Neuronal stem cell (in vitro differentiated cells): ENCODE data around the gene AOC2.
A peak's percentile ranks its signal among the peaks of the same experiment; 100 is the strongest.

ENCODE experiments used
- DNase-seq: peaks from one replicate; pipeline ENCODE4 v3.0.0-alpha.2; 2013; ENCODE audit warnings: low spot score
- H2AFZ ChIP-seq: one replicate; pipeline ENCODE4 v1.6.1; 2013; ENCODE audit warnings: mild to moderate bottlenecking, low read length, inconsistent platforms
- H2AK5ac ChIP-seq: 2 replicates; pipeline ENCODE4 v1.6.1; 2013; ENCODE audit warnings: low read depth, mild to moderate bottlenecking, inconsistent platforms, low read length, moderate library complexity, mixed read lengths
- H2BK120ac ChIP-seq: 2 replicates; pipeline ENCODE4 v1.6.1; 2013; ENCODE audit warnings: low read depth, mild to moderate bottlenecking, inconsistent platforms, low read length, moderate library complexity, mixed read lengths
- H2BK12ac ChIP-seq: one replicate; pipeline ENCODE4 v1.6.1; 2013; ENCODE audit warnings: low read length, inconsistent platforms
- H2BK15ac ChIP-seq: 2 replicates; pipeline ENCODE4 v1.6.1; 2013; ENCODE audit warnings: mild to moderate bottlenecking, low read length, inconsistent platforms, mixed read lengths
- H2BK5ac ChIP-seq: one replicate; pipeline ENCODE4 v1.6.1; 2013; ENCODE audit warnings: inconsistent platforms, mild to moderate bottlenecking, low read length, moderate library complexity
- H3K14ac ChIP-seq: one replicate; pipeline ENCODE4 v1.6.1; 2013; ENCODE audit warnings: low read length, inconsistent platforms
- H3K18ac ChIP-seq: 2 replicates; pipeline ENCODE4 v1.6.1; 2013; ENCODE audit warnings: low read length, inconsistent platforms
- H3K23ac ChIP-seq: 2 replicates; pipeline ENCODE4 v1.6.1; 2013; ENCODE audit warnings: low read depth, mild to moderate bottlenecking, mixed read lengths, low read length, inconsistent platforms; ENCODE audit not compliant: poor library complexity
- H3K27ac ChIP-seq: replicated peaks from 3 replicates; pipeline ENCODE4 v1.5.1; 2013; ENCODE audit warnings: low read length, inconsistent platforms
- H3K27me3 ChIP-seq, 3 experiments: 2 replicates each; pipeline ENCODE4 v1.6.1; 2013; ENCODE audit warnings: low read length in 3 of 3, mild to moderate bottlenecking in 2 of 3, inconsistent platforms in 1 of 3, low read depth in 1 of 3, mixed read lengths in 1 of 3, moderate library complexity in 1 of 3; ENCODE audit not compliant: control insufficient read depth in 3 of 3, insufficient read depth in 3 of 3
- H3K36me3 ChIP-seq, 2 donors: replicated peaks in 1 of 2; 2 replicates each; pipeline ENCODE4 v1.6.1; 2013; ENCODE audit warnings: low read length in 2 of 2; ENCODE audit not compliant: control insufficient read depth in 2 of 2, insufficient read depth in 2 of 2
- H3K4ac ChIP-seq: 2 replicates; pipeline ENCODE4 v1.6.1; 2013; ENCODE audit warnings: inconsistent platforms, mild to moderate bottlenecking, low read length, moderate library complexity
- H3K4me1 ChIP-seq, 2 donors: 1 replicate in 1 of 2; 2 replicates in 1 of 2; pipeline ENCODE4 v1.6.1; 2013; ENCODE audit warnings: low read length in 2 of 2, low read depth in 1 of 2; ENCODE audit not compliant: control insufficient read depth in 2 of 2, insufficient read depth in 1 of 2
- H3K4me2 ChIP-seq: one replicate; pipeline ENCODE4 v1.6.1; 2013; ENCODE audit warnings: mild to moderate bottlenecking, low read length, inconsistent platforms; ENCODE audit not compliant: insufficient read depth, poor library complexity, severe bottlenecking
- H3K4me3 ChIP-seq, 2 donors: 2 replicates each; pipeline ENCODE4 v1.5.1; 2013; ENCODE audit warnings: low read length in 2 of 2, mild to moderate bottlenecking in 2 of 2, inconsistent platforms in 1 of 2, moderate library complexity in 1 of 2
- H3K79me1 ChIP-seq: one replicate; pipeline ENCODE4 v1.6.1; 2013; ENCODE audit warnings: low read depth, mild to moderate bottlenecking, inconsistent platforms, low read length, moderate library complexity
- H3K9ac ChIP-seq: one replicate; pipeline ENCODE4 v1.6.1; 2013; ENCODE audit warnings: mild to moderate bottlenecking, low read depth, low read length, inconsistent platforms; ENCODE audit not compliant: poor library complexity
- H3K9me3 ChIP-seq, 2 donors: replicated peaks in 1 of 2; 2 replicates each; pipeline versions ENCODE3 to v1.6.1; 2013; ENCODE audit warnings: low read length in 2 of 2, mild to moderate bottlenecking in 2 of 2, inconsistent platforms in 1 of 2, low read depth in 1 of 2, mixed read lengths in 1 of 2, moderate library complexity in 1 of 2; ENCODE audit not compliant: control insufficient read depth in 2 of 2, insufficient read depth in 1 of 2
- H4K8ac ChIP-seq: one replicate; pipeline ENCODE4 v1.6.1; 2013; ENCODE audit warnings: low read depth, mild to moderate bottlenecking, inconsistent platforms, low read length, moderate library complexity
- H4K91ac ChIP-seq: one replicate; pipeline ENCODE4 v1.6.1; 2013; ENCODE audit warnings: low read length, low read depth, mild to moderate bottlenecking, inconsistent platforms; ENCODE audit not compliant: poor library complexity
- WGBS, 2 donors: extraction: QIAGEN DNeasy Blood & Tissue Kit; methylation state at CpG; one replicate each; pipeline ENCODE4 v1.1.7; 2013; ENCODE audit warnings: missing lambda C conversion rate in 2 of 2, mixed read lengths in 1 of 2; ENCODE audit not compliant: insufficient read length in 2 of 2, insufficient replicate concordance in 1 of 2; ENCODE audit errors: extremely low coverage in 2 of 2; 5-methylcytosine and 5-hydroxymethylcytosine counted together

AOC2 gene

DNA sequence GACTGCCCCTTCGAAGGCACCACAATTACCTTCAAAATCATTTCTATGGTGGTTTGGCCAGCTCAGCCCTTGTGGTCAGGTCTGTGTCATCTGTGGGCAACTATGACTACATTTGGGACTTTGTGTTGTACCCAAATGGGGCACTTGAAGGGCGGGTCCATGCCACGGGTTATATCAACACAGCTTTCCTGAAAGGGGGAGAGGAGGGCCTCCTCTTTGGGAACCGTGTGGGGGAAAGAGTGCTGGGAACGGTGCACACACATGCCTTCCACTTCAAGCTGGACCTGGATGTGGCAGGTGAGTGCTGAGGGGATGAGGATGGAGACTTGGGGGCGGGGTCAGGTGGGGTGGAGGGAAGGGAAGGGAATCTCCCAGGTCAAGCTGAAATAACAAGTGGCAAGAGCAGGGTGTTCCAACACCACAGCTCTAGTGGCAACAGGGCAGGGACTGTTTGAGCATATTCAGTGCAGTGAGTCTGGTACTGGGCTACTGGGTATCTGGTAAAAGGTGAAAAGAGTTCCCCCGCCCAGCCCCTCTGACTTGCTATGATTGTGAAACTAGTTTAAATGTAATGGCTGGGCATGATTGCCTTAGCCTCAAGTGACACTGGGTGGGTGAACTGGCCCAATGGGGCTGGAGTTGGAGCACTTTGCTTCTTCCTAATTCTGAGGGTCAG lies 1.7 kb downstream of the AOC2 start:
- H3K18ac ChIP-seq = no peak overlapping the region
- no peak overlapping the region for H3K14ac ChIP-seq
- H3K9ac ChIP-seq = no peak overlapping the region
- no peak overlapping the region for H4K8ac ChIP-seq
- WGBS, 2 donors = no CpG with 5 or more reads among the region's 7 CpGs
- no peak overlapping the region for H3K4ac ChIP-seq
- no peaks in the 10 kb centered on the region for H3K4me1 ChIP-seq
- H3K4me3 ChIP-seq = no peak overlapping the region
- no peak overlapping the region for H2BK15ac ChIP-seq
- H3K23ac ChIP-seq = no peak overlapping the region
- H3K36me3 ChIP-seq = peaks cover 31 to 53% of the 10 kb centered on the region in 2 donors
- H3K79me1 ChIP-seq = no peaks in the 10 kb centered on the region
- H3K27ac ChIP-seq = no peak overlapping the region
- H2AFZ ChIP-seq = no peak overlapping the region
- no peak for DNase-seq
- no peak overlapping the region for H3K4me2 ChIP-seq
- H3K9me3 ChIP-seq = no peaks in the 10 kb centered on the region
- peak overlapping the region; percentile 21 for H2BK5ac ChIP-seq
- H4K91ac ChIP-seq = no peak overlapping the region
- no peak overlapping the region for H2BK12ac ChIP-seq
- H3K27me3 ChIP-seq = no peaks in the 10 kb centered on the region
- H2BK120ac ChIP-seq = no peak overlapping the region
- no peak overlapping the region for H2AK5ac ChIP-seq

DNA sequence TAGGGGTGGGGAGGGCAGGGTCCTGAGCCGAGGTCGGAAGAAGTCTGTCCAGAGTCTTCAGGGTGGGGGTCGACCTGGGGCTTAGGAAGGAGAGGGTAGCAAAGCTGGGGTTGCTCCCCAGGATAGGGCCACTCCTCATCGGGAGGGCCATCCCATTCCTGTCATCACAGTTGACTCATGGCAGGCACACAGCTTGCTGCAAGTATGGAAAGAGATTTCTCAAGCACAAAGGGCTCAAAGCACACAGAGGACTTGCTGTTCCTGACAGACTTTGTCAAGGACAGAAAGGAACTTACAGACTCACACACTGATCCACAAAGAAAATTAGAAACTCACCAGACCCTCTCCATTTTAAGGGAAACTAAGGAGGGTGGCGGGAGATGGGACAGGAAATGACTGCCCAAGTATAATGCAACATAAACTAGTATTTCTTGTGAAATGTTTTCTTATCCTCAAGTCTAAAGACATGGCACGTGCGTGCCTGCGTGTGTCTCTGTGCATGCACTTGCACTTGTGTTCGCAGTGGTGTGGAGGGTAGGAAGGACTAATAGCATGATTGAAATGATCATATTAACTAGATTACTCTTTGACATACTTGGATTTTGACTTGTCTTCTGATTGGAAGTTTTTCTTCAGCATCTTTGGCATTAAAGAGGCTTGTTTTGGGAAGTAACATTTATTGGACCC lies 2.4 kb downstream of the AOC2 start:
- H3K4me3 ChIP-seq = no peak overlapping the region
- H3K4ac ChIP-seq = no peak overlapping the region
- no peak overlapping the region for H2BK120ac ChIP-seq
- DNase-seq = no peak
- H2BK15ac ChIP-seq = no peak overlapping the region
- no peaks in the 10 kb centered on the region for H3K79me1 ChIP-seq
- no peak overlapping the region for H2AFZ ChIP-seq
- no peaks in the 10 kb centered on the region for H3K4me1 ChIP-seq
- H2AK5ac ChIP-seq = no peak overlapping the region
- H2BK12ac ChIP-seq = no peak overlapping the region
- no peak overlapping the region for H3K27ac ChIP-seq
- no peak overlapping the region for H4K91ac ChIP-seq
- H2BK5ac ChIP-seq = no peak overlapping the region
- peaks cover 24 to 46% of the 10 kb centered on the region in 2 donors for H3K36me3 ChIP-seq
- no CpG with 5 or more reads among the region's 9 CpGs for WGBS, 2 donors
- no peaks in the 10 kb centered on the region for H3K27me3 ChIP-seq
- H3K18ac ChIP-seq = no peak overlapping the region
- H3K4me2 ChIP-seq = no peak overlapping the region
- H4K8ac ChIP-seq = no peak overlapping the region
- no peak overlapping the region for H3K9ac ChIP-seq
- no peak overlapping the region for H3K23ac ChIP-seq
- no peak overlapping the region for H3K14ac ChIP-seq
- no peaks in the 10 kb centered on the region for H3K9me3 ChIP-seq

DNA sequence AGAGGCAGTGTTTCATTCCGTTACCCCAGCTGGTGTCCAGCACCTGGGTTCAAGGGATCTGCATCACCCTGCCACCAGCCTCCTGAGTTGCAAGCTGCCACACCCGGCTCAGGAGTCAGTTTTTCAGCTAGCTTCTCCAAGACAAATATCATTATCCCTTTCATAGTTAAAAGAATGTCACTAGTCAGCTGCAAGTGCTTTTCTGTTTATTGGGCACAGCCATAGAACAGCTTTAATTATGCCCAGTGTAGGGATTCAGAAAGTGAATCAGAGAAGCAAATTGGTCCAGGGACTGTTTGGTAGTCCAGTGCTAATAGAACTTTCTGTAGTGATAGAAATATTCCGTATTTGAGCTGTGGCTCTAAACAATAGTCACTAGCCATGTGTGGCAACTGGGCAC lies 3.7 kb downstream of the AOC2 start:
- Histone ChIP-seq H3K4me3 (no peak overlapping the region), H2AFZ (no peak overlapping the region), H2BK5ac (no peak overlapping the region), H3K9me3 (no peaks in the 10 kb centered on the region), H3K4ac (no peak overlapping the region), H2BK15ac (no peak overlapping the region), H3K27me3 (no peaks in the 10 kb centered on the region), H4K8ac (no peak overlapping the region), H3K27ac (no peak overlapping the region), H2BK120ac (no peak overlapping the region), H3K18ac (no peak overlapping the region), H3K23ac (no peak overlapping the region), H4K91ac (no peak overlapping the region), H3K4me2 (no peak overlapping the region), H2AK5ac (no peak overlapping the region), H3K36me3 (peaks cover 22 to 33% of the 10 kb centered on the region in 2 donors), H3K9ac (no peak overlapping the region), H3K14ac (no peak overlapping the region), H2BK12ac (no peak overlapping the region), H3K79me1 (no peaks in the 10 kb centered on the region), H3K4me1 (no peaks in the 10 kb centered on the region)
- DNase-seq = no peak
- WGBS, 2 donors = no CpG with 5 or more reads among the region's 3 CpGs

DNA sequence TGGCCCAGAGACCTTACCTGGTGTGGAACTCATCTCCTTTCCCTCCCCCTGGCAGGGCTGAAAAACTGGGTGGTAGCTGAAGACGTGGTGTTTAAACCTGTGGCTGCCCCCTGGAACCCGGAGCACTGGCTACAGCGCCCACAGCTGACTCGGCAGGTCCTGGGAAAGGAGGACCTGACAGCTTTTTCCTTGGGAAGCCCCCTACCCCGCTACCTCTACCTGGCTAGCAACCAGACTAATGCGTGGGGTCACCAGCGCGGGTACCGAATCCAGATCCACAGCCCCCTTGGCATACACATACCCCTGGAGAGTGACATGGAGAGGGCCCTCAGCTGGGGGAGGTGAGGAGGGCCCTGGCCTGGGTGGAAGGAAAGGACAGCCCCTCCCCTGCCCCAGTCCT lies 4.7 kb downstream of the AOC2 start:
- Histone ChIP-seq H2AK5ac (no peak overlapping the region), H3K27ac (no peak overlapping the region), H2BK120ac (no peak overlapping the region), H3K4ac (no peak overlapping the region), H4K91ac (no peak overlapping the region), H2BK15ac (no peak overlapping the region), H3K4me2 (no peak overlapping the region), H3K36me3 (peaks cover 16 to 24% of the 10 kb centered on the region in 2 donors), H3K4me3 (no peak overlapping the region), H4K8ac (no peak overlapping the region), H3K79me1 (no peaks in the 10 kb centered on the region), H2BK12ac (no peak overlapping the region), H3K9me3 (no peaks in the 10 kb centered on the region), H3K23ac (no peak overlapping the region), H2AFZ (no peak overlapping the region), H3K18ac (no peak overlapping the region), H2BK5ac (no peak overlapping the region), H3K4me1 (no peaks in the 10 kb centered on the region), H3K9ac (no peak overlapping the region), H3K27me3 (no peaks in the 10 kb centered on the region), H3K14ac (no peak overlapping the region)
- DNase-seq = no peak
- WGBS, 2 donors = no CpG with 5 or more reads among the region's 9 CpGs
